Stromal cell of bone marrow (primary cell): ENCODE measurements around the gene DNAH8.

Source experiments
- DNase-seq: peaks from one replicate; pipeline ENCODE4 v3.0.0-alpha.2; 2012; ENCODE audit warnings: low read depth

DNAH8 gene

DNA sequence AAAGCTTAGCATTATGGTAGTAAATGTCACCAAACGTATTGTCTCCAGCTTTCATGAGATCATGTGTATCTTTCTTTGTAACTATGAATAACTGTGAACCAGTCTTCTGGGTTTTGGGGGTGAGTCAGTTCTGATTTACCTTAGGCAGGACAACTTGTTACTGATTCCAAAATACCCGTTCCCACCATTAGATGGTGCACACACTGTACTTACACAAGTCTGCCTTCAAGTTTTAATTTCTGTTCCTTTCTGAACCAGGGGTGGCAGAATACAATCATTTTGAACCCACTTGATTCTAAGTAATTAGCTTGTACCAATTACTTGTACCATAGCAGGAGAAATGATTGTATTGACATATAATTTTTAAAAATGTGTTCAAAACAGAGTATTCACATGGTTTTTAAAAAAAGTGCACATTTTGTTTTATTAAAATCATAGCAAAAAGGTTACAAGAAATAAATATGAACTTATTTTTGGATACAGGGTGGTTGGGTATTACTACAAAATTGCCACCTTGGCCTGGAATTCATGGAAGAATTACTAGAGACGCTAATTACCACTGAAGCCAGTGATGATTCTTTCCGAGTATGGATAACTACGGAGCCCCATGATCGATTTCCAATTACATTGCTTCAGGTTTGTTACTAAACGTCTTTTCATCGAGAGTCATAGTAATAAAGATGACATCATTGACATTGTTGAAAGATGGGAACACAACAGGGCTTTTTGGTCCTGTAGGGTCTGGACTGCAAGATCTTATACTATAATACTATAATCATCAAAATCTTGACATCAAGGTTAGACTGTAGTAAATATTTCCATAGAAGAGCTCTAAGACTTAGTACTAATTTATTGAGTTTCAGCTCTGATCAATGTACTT is 258.3 kb downstream of the DNAH8 start:
- DNase-seq: peak; percentile 47

DNA sequence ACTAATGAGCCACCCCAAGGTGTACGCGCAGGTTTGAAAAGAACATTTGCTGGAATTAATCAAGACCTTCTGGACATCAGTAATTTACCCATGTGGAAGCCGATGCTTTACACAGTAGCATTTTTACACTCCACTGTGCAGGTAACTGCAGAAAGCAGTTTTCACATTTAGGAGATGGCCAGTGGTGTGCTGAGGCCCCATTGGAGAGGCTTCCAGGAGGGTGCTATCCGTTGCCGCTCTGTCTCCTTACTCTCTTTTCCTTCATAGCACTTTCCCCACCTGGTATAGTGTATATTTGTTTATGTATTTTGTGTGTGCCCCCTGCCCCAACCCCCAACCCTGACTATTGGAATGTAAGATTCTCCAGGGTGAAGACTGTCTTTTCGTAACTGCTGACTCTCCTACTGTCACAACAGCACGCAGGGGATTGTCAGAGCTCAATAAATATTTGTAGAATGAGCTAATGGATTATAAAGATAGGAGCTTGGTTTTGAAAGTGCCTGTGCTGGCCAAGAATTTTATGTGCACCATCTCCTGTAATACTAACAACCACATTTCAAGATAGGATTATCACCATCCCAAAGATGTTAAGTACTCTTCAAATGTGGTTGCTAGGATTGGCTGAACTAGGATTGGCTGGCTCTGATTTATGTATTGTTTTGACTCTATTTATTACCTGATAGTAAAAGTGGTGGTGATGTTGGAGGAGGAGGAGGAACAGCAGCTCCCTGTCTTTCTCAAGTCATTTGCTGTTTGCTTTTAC is 259.5 kb downstream of the DNAH8 start:
- DNase-seq: no peak

DNA sequence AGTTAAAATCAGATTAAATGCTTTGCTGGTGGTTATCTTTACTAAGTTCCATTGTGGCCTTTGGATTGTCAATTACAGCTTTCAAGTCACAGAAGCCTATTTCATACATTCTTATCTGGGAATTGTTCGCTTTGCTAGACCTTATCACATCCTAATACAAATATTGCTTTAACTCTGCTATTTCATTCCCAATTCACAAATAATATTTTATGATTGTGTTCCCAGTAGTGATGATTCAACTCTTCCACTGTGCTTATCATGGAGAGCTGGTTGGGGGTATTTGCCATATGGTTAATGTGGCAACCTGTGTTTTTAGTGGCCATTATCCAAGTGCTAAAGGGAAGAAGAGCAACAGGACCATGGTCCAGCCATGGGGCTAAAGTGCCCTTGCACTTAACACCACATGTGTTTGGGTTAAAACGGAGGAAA is 260.5 kb downstream of the DNAH8 start:
- DNase-seq: no peak

- DNase-seq: no peak
Measured at GRCh38 chr6:38976051-38976450, 260.9 kb downstream of the DNAH8 start.

- DNase-seq: no peak
Measured at GRCh38 chr6:38976801-38977500, 261.8 kb downstream of the DNAH8 start.

- no peak for DNase-seq
Measured at GRCh38 chr6:38978139-38978704, 263.1 kb downstream of the DNAH8 start.

DNA sequence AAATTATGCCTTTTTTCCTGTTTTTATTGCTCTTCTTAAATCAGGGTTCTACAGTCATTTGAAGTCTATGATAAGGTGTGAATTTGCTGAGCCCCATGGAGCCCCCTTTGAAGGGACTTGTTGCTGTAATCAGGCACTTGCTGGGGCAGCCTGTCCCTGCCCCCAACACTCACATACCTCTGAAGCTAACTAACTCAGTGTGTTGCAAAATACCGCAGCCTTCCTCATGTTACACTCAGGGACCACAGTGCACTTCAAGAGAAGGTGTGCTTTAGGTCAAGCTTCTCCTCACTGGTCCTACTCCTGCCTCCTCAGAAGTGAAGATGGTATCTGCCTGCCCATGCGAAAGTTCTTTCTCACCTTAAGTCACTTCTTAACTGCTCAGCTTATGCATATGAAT is 267.4 kb downstream of the DNAH8 start:
- DNase-seq: no peak

DNA sequence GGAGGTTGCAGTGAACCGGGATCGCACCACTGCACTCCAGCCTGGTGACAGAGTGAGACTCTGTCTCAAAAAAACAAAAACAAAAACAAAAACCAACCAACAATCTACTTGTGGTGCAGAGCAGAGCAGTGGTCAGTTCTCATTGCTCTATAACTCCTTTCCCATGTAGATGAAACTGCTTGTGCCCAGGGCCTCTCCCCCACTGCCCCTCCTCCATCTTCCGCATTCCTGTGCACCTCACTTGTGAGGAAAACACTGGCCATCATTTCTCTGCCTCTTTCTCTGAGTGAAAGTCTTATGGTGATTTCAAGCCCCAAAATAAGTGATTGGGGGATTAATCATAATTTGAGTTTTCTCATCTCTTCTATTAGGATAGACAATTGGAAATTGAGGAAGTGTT is 269.6 kb downstream of the DNAH8 start:
- DNase-seq: no peak

DNA sequence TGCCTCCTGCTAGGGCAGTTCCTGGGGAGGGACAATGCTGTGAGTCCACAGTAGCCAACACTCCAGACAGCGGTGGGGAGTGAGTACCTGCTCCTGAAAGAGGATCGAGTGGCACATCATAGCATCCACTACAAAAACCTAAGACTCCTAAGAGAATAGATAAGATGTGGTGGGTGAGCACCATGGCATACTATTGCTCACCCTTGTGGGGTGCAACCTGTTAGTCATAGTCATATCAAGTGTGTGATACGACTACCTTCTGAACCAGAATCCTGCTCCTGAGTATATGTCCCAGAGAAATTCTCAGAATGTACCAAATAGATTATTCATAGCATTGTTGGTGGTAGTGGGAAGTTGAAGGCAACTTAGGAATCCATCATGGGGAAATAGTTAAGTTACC is 270.7 kb downstream of the DNAH8 start:
- no peak for DNase-seq

DNA sequence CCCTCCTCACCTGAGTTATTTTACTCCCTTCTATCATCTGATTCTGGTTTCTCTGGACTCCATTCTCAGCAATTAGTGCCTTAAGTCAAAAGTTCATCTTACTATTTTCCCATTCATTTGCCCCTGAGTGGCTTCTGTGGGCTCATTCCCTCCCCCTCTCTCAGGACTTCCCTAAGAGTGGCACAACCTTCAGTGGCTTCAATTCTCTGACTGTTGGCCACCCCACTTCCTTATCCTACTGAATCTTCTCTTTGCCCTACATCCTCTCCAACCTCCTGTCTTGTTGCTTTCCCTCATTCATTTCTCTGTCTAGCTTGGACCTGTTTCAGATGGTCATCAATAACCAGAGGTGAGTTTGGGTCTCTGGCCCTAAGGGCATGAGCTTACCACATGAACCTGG is 272.4 kb downstream of the DNAH8 start:
- DNase-seq: no peak

DNA sequence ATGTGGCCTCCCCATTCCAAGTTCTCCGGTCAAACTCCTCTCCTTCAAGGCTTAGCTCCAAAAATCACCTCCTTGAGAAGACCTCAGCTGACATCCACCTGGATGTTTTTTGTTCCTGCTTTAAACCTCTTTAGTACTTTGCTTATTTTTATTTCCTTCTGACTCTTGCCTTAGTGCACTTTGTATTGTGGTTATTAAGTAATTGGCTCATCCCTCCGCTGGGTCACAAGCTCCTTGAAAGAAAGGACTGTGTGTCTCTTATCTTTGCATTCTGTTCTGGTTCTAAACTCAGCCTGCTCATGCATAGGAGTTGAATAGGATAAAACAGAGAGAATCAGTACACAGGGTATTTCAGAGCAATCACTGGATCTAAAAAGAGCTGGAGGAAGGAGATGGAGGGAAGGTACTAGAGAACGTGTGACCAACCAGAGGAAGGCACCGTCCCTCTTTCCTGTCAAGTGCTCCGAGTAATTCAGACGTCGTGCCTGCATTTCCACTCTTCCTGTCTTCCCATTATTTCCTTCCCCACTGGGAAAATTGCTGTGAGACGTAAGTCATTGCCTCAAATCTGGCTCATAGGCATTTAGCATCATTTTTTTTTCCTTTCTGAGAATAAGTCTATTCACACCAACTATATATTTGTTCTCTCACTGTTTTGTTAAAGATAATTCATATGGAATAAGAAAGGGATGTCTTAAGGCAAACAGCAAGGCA is 273.8 kb downstream of the DNAH8 start:
- no peak for DNase-seq

GRCh38 chr6:38990475-38990874 is 275.4 kb downstream of the DNAH8 start:
- no peak for DNase-seq

DNA sequence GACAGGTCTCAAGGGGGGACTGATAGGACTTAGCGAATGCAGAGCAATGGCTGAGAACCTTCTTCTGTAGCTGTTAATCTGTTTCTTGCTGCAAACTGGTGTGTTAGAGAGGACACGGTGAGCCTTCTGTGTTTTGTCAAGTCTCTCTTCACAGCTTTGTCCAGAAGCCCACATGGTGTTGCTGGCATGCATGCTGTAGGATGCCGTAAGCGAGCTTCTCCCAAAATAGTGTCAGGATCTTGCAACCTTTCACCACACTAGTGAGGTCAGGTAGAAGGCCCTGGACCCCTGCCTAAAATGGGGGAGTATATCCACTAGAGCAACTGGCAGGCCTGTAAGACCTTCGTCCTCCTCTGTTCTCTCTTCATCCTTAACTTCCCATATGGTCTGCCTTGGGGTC is 281.6 kb downstream of the DNAH8 start:
- no peak for DNase-seq

DNA sequence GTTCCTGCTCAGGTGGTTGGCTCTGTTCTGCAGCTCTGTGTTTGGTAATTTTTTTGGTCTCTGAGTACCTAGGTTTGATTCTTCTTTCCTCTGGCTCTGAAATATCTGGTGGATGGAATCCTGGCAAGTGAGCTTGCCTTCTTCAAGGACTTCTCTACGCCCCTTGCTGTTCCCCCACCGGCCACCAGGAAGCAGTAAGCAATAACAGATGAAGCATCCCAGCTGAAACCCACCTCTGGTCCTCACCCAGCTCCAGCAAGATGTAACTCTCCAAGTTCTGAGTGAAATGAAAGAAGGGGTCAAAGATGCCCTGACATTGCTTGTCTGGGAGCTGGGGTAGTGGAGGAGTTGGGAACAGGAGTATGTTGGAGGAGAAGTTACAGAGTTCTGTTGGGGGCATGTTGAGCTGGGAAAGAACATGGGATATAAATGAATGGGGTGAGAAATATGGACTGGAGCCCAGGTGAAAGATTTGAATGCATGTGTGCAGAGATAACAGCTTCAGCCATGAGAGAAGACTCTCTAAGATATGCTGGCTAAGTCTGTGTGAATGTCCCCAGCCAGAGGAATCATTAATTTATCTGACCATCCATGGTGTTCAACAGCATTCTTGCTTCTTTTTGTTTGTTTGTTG is 282.1 kb downstream of the DNAH8 start:
- DNase-seq: no peak

- DNase-seq: no peak
Measured at GRCh38 chr6:39003072-39003471, 288.0 kb downstream of the DNAH8 start.

DNA sequence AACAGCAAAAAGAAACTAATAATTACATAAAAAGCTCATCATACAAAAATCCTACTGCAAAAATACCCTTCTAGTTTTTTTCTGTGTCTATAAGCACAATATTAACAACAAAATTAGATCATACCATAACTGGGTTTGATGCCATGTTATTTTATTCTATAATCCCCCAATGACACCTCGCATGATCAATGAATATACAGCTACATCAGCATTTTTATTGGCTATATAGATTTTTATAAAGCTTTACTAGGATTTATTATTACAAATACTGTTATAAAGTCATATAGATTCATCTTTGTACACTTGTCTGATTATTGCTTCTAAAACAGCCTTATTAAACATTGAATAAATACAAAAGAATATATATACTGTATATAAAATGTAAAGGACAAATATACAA is 288.4 kb downstream of the DNAH8 start:
- DNase-seq: no peak

DNA sequence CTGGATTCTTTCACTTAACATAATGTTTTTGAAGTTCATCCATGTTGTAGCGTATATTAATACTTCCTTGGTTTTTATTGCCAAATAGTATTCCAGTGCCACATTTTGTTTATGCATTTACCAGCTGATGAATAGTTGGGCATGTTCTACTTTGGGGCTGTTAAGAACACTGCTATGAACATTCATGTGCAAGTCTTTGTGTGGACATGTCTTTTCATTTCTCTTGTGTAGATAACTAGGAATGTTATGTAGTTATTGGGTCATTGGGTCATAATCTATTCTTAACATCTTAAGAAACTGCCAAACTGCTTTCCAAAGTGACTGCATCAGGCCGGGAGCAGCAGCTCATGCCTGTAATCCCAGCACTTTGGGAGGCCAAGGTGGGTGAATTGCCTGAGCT is 289.7 kb downstream of the DNAH8 start:
- DNase-seq: no peak

DNA sequence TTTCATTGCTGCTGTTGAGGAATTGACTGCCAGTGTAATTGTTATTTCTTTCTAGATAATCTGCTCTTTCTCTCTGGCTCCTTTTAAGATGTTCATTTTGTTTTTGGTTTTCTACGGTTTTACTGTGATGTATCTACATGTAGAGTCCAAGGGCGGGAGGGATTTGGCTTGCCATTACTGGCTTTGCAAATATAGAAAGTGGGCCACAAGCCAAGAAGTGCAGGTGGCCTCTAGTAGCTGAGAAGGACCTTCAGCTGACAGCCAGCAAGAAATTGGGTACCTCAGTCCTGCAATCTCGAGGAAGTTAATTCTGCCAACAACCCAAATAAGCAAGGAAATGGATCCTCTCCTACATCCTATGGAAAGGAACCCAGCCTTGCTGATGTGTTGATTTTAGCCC is 290.7 kb downstream of the DNAH8 start:
- DNase-seq: no peak

DNA sequence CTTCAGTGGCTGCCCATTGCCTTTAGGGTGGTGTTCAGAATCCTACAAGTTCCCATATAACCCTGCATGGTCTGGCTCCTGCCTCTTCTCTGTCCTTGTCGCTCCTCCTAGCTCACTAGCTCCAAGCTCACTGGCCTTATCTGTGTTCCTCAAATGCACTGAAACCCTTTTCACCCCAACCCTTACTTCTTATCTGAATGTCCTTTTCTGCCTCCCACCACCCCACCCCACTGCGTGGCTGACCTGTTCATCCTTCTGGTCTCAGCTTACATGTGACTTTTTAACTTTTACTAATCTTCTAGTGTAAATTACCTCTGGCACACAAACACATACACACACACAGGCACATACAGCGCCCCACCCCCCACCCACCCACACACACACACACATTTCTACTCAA is 292.5 kb downstream of the DNAH8 start:
- DNase-seq: no peak

DNA sequence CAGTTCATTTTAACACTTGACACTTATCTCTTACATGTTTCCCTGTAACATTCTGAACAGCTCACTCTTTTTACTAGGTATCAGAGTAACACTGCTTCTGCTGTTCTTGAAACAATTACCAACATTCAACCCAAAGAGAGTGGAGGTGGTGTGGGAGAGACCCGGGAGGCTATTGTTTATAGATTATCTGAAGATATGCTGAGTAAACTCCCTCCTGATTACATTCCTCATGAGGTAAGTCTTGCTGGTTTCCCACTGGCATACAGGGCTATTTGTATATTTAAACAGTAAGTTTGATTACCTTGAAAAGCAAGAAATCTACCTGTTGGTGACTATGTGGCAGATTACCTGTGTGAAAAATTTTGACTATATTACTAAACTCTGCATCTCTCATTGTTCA is 293.6 kb downstream of the DNAH8 start:
- DNase-seq: no peak

GRCh38 chr6:39009476-39009875 is 294.4 kb downstream of the DNAH8 start:
- DNase-seq: no peak
